Measurements from ENCODE around the gene ABHD2.

GRCh38 chr15:89150762-89151664 lies 62.8 kb downstream of the ABHD2 start:
- no peak for TF ChIP-seq ZBTB44 (tag by site-specific recombination; IDR thresholded peaks at IDR 0.05)
- no peak for TF ChIP-seq CTCF (tag by site-specific recombination; IDR thresholded peaks at IDR 0.05)
- TF ChIP-seq ZNF624 (tag by site-specific recombination; IDR thresholded peaks at IDR 0.05), result no peak
- no peak for TF ChIP-seq ZBTB8A (tag by site-specific recombination; IDR thresholded peaks at IDR 0.05)
- TF ChIP-seq ZNF571 (tag by site-specific recombination; IDR thresholded peaks at IDR 0.05), result no peak
- TF ChIP-seq ZNF24 (tag by site-specific recombination; IDR thresholded peaks at IDR 0.05), result no peak
- TF ChIP-seq TCF7L2 (IDR thresholded peaks at IDR 0.05; ENCODE audit: borderline replicate concordance, low read depth, low read length), result no peak
- no peak for TF ChIP-seq TRIM28 (IDR thresholded peaks at IDR 0.05; ENCODE audit: borderline replicate concordance, low read length)
- TF ChIP-seq ZNF335 (tag by site-specific recombination; conservative IDR thresholded peaks at IDR 0.05), result no peak

Data from HEK293 (cell line).